H1 (cell line): ENCODE results near the gene ALK. TPM values are rescaled to one million over a fixed set of nuclear protein-coding genes. Genes with fewer than 3 reads are reported as not detected.

Experiments
- RBBP5 ChIP-seq: IDR thresholded peaks from 2 replicates; pipeline ENCODE4 v1.7.1; 2012; ENCODE audit warnings: low read depth, mild to moderate bottlenecking, inconsistent platforms, low read length, moderate library complexity, borderline replicate concordance
- polyA plus RNA-seq, 7 experiments: library from polyadenylated mRNA; depleted of rRNA in 3 of 7; stranded (reverse) in 5 of 7; unstranded in 2 of 7; fragments of >200 nt in 5 of 7; fragments of 200-250 nt in 2 of 7; gene quantifications; 1 replicate in 5 of 7; 2 replicates in 1 of 7; 4 replicates in 1 of 7; pipeline versions ENCODE4 v1.2.1 to v1.2.3, GENCODE V29; 2011 to 2013; ENCODE audit warnings: missing spikeins in 2 of 7, mixed read lengths in 2 of 7
- total RNA-seq: library from RNA; stranded (reverse); fragmentation: NEBNext Ultra II Directional; extraction: Animal tissue kit (Norgen Biotek cat#: 25700); gene quantifications from 2 replicates; pipeline ENCODE4 v1.2.1, GENCODE V29; 2021
- TF ChIP-seq, protein P1 (sequence below): fragments of 300-600 bp; sonication (generic); IDR thresholded peaks from 2 replicates; pipeline ENCODE4 v1.7.1; 2012; ENCODE audit warnings: low read length, moderate library complexity, mild to moderate bottlenecking, inconsistent platforms; ENCODE audit not compliant: insufficient replicate concordance

The ALK gene
- total and polyA plus RNA-seq, 2 of the 8 experiments (the other 6 are each of a cell fraction or from before 2014, with no cell fraction given) = 0.02 to 0.09 TPM

DNA sequence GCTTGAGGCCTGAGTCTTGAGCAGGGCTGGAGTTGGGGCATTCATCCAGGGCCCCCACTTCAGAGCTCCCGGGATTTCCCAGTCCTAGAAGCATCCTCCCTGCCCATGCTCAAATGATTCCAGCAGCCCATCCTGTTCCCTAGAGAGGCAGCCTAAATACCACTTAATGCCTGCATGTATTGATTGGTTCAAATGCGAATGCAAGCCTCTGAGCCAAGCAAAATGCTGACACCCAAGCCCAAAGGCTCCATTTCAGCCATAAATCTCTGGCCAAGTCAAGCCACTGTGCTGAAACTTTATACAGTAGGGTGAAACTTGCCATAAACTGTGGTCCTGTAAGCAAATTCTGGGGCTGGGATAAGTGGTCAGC is 526.4 kb downstream of the ALK start (continued):
- TF ChIP-seq, protein P1, sequence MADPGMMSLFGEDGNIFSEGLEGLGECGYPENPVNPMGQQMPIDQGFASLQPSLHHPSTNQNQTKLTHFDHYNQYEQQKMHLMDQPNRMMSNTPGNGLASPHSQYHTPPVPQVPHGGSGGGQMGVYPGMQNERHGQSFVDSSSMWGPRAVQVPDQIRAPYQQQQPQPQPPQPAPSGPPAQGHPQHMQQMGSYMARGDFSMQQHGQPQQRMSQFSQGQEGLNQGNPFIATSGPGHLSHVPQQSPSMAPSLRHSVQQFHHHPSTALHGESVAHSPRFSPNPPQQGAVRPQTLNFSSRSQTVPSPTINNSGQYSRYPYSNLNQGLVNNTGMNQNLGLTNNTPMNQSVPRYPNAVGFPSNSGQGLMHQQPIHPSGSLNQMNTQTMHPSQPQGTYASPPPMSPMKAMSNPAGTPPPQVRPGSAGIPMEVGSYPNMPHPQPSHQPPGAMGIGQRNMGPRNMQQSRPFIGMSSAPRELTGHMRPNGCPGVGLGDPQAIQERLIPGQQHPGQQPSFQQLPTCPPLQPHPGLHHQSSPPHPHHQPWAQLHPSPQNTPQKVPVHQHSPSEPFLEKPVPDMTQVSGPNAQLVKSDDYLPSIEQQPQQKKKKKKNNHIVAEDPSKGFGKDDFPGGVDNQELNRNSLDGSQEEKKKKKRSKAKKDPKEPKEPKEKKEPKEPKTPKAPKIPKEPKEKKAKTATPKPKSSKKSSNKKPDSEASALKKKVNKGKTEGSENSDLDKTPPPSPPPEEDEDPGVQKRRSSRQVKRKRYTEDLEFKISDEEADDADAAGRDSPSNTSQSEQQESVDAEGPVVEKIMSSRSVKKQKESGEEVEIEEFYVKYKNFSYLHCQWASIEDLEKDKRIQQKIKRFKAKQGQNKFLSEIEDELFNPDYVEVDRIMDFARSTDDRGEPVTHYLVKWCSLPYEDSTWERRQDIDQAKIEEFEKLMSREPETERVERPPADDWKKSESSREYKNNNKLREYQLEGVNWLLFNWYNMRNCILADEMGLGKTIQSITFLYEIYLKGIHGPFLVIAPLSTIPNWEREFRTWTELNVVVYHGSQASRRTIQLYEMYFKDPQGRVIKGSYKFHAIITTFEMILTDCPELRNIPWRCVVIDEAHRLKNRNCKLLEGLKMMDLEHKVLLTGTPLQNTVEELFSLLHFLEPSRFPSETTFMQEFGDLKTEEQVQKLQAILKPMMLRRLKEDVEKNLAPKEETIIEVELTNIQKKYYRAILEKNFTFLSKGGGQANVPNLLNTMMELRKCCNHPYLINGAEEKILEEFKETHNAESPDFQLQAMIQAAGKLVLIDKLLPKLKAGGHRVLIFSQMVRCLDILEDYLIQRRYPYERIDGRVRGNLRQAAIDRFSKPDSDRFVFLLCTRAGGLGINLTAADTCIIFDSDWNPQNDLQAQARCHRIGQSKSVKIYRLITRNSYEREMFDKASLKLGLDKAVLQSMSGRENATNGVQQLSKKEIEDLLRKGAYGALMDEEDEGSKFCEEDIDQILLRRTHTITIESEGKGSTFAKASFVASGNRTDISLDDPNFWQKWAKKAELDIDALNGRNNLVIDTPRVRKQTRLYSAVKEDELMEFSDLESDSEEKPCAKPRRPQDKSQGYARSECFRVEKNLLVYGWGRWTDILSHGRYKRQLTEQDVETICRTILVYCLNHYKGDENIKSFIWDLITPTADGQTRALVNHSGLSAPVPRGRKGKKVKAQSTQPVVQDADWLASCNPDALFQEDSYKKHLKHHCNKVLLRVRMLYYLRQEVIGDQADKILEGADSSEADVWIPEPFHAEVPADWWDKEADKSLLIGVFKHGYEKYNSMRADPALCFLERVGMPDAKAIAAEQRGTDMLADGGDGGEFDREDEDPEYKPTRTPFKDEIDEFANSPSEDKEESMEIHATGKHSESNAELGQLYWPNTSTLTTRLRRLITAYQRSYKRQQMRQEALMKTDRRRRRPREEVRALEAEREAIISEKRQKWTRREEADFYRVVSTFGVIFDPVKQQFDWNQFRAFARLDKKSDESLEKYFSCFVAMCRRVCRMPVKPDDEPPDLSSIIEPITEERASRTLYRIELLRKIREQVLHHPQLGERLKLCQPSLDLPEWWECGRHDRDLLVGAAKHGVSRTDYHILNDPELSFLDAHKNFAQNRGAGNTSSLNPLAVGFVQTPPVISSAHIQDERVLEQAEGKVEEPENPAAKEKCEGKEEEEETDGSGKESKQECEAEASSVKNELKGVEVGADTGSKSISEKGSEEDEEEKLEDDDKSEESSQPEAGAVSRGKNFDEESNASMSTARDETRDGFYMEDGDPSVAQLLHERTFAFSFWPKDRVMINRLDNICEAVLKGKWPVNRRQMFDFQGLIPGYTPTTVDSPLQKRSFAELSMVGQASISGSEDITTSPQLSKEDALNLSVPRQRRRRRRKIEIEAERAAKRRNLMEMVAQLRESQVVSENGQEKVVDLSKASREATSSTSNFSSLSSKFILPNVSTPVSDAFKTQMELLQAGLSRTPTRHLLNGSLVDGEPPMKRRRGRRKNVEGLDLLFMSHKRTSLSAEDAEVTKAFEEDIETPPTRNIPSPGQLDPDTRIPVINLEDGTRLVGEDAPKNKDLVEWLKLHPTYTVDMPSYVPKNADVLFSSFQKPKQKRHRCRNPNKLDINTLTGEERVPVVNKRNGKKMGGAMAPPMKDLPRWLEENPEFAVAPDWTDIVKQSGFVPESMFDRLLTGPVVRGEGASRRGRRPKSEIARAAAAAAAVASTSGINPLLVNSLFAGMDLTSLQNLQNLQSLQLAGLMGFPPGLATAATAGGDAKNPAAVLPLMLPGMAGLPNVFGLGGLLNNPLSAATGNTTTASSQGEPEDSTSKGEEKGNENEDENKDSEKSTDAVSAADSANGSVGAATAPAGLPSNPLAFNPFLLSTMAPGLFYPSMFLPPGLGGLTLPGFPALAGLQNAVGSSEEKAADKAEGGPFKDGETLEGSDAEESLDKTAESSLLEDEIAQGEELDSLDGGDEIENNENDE = no peak
- no peak for TF ChIP-seq RBBP5
